ENCODE measurements around the gene OR6S1.
A peak's percentile ranks its signal among the peaks of the same experiment; 100 is the strongest.
"Not testable (repeated sequence)": the region's sequence is repeated elsewhere in the genome, so short reads cannot be mapped to it uniquely, and the experiment has no call there.

Gene OR6S1

DNA sequence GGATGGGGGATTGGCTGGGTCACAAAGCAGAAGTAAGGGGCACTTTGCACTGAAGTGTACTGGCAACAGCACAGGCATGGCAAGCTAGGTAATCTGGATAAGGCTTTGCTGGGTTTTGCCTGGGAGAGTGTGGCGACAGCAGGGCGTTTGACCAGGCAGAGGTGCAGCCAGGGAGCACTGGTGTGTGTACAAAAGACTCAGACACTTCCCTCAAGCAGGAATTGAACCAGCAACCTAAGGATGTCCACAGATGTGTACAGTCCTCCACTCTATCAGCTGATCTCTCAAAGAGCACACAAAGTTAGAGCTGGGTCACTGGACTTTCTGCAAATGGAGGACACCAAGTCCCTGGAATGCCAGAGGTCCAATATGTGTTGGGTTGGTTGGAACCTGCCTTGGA, 27.5 kb upstream of the OR6S1 start:
- no peak for DNase-seq

DNA sequence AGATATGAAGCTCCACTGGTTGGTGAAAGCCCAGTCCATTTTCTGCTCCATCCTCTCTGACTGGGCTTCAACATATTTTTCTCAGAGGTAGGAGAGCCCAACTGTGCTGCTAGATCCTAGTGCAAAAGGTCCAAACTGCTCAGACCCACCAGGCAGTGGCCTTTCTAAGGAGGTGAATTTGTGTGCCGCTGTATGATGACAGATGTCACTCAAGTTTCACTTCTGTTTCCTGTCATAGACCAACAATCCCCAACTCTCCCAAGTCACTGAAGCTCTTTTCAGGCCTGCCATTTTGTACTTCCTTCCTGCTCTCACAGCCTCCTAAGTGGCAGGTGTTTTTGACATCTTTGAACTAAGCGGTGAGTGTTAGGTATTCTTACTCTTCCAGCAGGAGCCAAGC, 26.5 kb upstream of the OR6S1 start:
- DNase-seq, result no peak

DNA sequence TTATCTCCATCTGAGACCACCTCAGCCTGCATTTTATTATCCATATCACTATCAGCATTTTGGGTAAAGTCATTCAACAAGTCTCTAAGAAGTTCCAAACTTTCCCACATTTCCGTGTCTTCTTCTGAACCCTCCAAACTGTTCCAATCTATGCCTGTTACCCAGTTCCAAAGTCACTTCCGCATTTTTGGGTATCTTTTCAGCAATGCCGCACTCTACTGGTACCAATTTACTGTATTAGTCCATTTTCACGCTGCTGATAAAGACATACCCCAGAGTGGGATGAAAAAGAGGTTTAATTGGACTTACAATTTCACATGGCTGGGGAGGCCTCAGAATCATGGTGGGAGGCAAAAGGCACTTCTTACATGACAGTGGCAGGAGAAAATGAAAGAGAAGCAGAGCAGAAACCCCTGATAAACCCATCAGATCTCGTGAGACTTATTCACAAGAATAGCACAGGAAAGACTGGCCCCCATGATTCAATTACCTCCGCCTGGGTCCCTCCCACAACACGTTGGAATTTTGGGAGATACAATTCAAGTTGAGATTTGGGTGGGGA, 25.0 kb upstream of the OR6S1 start:
- not testable (repeated sequence) for DNase-seq

DNA sequence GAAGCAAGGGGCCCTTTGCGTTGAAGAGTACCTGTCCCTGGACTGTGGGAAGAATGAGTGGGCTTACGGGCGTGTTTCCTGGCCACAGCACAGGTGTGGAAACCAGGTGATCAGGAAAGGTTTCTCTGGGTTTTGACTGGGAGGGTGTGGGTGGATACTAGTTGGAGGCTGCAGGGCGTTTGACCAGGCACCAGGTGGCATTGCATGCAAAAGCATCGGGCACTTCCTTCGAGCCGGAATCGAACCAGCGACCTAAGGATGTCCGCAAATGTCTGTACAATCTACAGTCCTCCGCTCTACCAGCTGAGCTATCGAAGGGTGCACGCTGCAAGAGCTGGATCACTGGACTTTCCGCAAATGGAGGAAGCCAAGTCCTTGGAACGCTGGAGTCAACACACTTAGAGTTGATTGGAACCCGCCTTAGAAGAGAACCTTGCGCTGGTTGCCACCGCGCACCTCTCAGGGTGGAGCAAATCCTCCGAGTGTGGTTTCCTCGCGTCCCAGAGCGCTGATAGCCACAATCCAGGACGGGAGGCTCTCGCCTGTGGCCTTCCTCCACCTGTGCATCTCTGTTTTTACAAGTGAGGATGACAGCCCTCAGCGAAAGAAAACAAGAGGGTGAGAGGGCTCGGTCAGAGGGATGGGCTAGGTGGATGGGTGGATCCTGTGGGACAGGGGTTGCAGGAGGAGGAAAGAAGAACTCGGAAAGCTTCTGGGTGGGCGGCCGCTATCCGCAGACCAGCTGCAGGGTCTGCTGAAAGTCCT, 21.7 kb upstream of the OR6S1 start:
- peak; percentile 67 for DNase-seq

DNA sequence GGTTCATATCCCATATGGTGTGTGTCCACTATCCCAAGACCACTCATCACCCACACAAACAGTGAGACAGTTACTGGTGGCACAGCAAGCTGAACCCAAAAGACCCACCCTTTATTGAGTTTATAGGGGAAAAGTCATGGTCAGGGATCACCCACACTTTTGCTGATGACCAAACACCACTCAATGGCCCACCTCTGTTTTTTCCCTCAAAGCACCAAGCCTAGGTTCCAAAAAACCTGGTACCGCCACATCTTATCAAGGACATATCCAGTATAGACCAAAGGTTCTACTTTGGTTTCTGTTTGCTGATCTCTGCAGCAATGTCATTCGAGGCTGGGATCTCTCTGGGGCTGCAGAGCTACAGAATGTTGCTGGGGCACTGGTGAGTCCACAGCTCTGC, 19.7 kb upstream of the OR6S1 start:
- DNase-seq, result no peak

DNA sequence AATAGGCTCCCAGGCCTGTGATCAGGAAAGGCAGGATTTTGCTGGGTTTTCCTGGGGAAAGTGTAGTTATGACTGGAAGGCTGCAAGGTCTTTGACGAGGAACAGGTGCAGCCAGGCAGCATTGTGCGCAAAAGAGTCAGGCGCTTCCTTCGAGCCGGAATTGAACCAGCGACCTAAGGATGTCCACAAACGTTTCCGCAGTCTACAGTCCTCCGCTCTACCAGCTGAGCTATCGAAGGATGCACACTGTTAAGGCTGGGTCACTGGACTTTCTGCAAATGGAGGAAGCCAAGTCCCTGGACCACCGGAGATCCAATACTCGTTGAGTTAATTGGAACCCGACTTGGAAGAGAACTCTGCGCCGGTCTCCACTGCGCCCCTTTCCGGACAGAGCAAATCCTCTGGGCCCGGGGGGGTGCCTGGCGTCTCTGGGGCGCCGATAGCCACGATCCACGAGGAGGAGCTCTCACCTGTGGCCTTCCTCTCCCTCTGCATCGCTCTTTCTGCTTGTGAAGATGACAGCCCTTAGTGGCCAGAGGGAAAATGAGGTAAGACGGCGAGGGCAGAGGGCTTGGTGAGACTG, 18.4 kb upstream of the OR6S1 start:
- no peak for DNase-seq

DNA sequence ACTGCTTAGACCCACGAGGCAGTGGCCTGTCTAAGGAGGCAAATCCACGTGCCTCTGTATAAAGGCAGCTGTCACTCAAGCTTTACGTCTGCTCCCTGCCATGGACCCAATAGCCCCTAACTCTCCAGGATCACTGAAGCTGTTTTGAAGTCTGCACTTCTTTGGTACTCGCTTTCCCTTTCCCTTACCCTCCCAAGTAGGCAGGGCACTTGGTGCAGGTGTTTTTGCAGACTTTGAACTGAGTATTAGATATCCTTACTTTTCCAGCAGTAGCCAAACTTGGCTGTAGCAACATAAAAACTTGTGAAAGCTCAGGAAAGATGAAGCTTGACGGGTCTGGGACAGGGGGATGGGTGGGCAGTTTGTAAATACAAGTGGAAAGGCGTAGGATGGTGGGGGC, 17.8 kb upstream of the OR6S1 start:
- DNase-seq, result no peak

DNA sequence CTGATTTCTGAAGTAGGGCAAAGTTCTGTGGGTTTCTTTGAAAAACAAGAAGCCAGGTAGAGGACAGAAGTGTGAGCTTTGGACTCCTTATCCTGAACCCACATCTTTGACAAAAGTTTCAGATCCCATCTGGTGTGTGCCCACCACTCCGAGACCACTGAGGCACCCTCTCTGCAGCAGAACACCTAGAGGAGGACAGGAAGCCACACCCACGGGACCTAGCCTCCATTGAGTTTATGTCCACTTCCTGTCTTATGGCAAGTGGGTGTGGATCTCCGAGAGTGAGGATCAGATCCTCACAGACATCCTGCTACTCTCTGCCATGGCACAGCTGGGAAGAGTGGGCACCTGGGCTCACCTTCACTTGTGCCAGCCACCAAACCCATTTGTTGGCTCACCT, 16.8 kb upstream of the OR6S1 start:
- DNase-seq, result no peak

DNA sequence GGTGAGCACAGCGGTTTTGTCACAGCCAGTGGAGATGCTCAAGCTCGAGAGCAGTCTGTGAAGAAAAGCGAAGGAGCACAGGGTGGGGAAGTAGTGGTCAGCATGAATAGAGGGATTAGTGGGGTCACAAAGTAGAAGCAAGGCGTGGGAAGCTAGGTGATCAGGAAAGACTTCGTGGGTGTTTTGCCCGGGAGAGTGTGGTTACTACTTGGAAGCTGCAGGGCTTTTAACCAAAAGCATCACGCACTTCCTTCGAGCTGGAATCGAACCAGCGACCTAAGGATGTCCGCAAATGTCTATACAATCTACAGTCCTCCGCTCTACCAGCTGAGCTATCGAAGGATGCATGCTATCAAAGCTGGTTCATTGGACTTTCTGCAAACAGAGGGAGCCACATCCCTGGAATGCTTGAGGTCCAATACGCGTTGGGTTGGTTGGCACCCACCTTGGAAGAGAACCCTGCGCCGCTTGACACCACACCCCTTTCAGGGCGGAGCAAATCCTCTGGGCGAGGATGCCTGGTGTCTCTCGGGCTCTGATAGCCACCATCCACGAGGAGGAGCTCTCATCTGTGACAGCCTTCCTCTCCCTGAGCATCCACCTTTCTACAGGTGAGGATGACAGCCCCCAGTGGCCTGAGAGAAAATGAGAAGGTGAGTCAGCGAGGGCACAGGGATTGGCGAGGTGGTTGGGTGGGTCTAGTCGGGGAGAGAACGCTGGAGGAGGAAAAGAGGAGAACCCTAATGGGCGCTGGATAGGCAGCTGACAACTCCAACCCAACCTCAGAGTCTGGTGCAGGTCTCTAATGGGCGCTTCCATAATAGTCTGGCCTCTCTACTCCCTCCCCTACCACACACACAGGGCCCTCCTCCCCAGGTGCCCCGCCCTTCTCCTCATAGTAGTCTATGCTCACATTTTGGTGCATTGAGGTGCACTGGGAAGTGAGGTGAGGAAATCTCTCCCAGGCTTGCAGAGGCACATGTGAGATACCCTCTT, 16.0 kb upstream of the OR6S1 start:
- DNase-seq, result no peak

DNA sequence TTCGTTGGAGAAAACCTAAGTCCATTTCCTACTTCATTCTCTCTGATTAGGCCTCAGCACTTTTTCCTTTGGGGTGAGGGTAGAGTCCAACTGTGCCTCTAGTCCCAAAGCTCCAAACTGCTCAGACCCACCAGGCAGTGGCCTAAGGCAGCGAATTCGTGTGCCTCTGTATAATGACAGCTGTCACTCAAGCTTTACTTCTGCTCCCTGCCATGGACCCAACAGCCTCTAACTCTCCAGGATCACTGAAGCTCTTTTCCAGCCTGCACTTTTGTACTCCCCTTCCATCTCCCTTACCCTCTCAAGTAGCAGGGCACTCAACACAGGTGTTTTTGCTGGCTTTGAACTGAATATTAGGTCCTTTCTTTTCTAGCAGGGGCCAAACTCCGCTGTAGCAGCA, 14.8 kb upstream of the OR6S1 start:
- no peak for DNase-seq

DNA sequence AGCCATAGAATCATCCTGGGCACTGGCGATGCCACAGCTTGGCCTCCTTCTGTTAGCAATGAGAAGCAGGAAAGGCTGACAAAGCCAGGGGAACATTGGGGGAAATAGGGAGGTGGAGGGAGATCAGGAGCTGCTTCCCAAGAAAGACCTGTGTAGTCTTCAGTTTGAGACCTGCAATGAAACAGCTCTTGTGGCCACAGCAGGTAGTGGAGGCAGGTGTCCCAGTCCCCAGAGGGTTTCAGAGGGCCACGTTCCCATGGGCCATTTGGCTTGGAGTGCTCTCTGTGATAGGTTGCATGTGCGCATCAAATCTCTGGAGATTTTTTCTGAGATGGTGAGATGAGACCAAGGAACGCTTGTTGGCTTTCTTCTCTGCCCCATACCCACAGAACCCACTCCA, 14.4 kb upstream of the OR6S1 start:
- DNase-seq, result no peak

DNA sequence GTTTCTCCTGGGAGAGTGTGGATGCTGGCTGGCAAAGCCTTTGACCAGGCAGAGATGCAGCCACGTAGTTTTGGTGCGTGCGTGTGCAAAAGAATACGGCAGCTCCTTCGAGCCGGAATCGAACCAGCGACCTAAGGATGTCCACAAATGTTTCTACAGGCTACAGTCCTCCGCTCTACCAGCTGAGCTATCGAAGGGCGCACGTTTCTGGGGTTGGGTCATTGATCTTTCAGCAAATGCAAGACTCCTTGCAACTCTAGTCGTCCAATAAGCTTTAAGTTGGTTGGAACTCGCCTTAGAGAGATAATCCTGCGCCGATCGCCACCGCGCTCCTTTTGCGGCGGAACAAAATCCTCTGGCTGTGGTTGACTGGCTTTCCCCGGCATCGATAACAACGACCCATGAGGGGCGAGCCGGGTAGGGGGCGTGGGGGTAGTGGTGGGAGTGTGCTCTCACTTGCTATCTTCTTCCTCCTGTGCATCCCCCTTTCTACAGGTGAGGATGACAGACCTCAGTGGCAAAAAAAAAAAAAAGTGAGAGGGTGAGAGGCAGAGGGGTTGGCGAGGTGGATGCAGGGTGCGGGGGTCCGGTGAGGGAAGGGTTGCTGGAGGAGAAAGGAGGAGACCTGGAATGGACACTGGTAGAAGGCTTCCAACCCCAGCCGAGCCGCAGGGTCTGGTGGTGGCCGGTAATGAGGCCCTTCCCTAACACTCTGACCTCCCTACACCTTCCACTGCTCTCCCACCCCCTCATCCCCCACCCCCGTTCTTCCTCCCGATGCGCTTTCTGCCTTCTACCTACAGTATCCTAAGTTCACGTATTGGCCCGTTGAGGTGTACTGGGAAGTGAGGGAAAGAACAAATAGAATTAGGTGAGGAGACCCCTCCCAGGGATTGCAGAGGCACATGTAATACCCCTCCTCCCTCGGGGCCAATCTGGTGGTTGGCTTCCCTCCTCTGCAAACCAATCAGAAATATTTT, 11.8 kb upstream of the OR6S1 start:
- DNase-seq, result peak; percentile 62

DNA sequence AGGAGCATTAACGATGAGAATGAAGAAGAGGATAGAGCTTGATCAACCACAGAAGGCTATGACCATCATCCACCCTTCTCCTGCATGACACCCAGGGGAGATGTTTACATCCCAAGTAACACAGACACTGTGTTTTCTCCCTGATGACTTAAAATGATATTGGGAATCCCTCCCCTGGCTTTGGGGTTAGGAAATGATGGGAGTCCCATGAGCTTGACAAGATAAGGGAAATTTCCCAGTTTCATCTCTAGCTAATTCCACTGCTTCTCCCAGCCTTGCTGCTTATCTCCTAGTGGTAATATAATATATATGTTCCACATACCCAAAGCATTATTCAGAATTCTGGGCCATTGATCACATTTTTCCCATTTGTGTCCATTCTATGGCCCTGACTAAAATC, 4.0 kb upstream of the OR6S1 start:
- no peak for DNase-seq

DNA sequence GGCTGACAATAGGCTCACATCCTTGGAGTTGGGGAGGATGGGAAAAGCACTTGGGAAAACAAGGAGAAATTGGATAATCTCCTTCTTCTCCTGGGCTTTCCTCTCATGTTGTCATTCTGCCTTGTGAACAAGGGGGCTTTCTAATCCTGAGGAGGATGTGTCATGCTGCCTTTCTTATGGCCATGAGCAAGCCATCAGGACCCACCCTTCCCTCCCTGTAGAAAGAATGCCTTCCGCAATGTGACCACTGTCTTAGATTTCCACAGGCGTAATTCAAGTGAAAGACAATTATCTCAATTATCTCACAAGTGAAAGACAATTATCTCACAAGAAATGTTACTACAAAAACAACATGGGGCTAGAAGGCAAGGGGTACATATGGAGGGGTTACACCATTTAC, 3.0 kb upstream of the OR6S1 start:
- no peak for DNase-seq

DNA sequence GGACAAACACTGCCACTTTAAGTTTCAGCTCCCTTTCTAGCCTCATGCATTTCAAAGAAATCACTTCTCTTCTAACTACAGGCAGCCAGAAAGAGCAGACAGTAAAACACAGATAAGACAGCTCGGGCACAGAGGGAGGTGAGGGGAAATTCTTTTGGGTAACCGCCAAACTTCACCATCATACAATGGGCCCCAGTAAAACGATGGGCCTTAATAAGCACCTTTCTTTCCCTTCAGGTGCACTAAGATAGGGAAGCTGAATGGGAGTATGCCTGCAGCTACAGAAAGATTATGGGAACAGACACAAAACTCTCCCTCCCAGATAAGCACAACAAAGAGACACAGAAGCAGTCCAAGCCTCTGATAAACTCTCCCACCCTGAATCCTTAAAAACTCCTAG, 1.3 kb upstream of the OR6S1 start:
- not testable (repeated sequence) for DNase-seq

DNA sequence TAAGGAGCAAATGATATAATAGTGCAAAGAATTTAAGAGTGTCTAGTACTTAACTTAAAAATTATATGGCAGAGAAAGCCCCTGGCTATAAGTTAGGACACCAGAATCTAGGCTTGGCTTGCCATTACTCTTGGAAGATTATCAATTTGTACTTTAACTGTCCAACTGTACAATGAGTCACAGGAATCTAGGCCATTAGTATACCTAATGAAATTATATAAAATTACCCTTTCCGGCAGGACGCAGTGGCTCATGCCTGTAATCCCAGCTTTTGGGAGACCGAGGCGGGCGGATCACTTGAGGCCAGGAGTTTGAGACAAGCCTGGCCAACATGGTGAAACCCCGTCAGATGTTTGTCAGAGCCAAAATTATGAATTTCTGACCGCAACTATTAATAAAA, 691 bp upstream of the OR6S1 start:
- no peak for DNase-seq

DNA sequence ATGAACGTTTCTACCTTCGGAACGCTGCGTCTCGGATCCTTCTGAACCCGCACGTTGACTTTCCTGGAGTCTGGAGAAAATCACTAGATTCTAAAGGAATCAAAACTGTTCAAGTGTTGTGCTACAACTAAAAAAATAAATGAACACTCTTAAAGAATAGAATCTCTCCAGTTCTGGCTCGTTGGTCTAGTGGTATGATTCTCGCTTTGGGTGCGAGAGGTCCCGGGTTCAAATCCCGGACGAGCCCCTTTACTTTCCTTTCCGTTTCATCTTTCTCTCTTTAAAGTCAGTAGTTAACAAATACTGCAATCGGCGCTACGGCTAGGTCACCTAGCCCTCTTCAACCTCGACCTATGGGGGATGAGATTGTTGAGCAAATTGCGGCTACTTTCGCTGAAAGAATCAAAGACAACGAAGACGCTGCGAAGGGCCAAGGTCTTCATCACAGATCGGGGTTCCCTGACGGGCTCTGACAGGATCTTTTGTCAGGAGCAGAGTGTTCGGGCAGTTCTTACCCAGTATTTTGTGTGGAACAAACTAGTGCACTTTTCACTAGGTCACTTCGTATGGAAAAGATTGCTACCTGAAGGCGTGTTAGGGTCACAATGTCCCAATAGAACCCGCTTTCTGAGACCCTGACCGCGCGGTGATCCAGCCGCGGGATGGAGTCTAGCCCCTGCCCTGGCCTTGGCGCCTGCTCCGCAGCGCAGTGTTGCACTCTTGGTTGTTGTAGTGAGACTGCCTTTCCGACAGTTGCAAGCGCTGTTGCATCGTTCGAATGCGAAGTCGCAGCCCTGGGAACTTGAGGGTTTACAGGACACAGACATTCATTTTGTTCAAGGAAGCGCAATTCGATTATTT, 8.4 kb downstream of the OR6S1 start:
- peak; percentile 87 for DNase-seq

DNA sequence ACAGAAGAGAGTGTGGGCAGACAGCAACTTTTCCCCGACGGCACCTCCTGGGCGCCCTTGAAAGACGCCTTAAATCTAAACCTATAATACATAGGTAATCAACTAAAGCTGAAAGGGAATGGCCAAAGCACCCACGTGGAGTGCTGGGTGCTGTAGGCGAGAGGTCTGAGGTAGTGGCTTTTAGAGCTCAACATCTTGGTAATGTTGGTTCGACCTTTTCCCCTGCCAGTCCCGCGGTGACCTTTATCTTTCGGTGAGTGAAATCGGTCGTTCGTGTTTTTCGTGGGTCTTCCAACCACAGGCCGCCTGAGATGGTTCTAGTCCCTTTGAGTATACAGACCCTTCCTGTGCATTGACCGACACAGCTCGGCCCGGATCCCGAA, 9.1 kb downstream of the OR6S1 start:
- no peak for DNase-seq

DNA sequence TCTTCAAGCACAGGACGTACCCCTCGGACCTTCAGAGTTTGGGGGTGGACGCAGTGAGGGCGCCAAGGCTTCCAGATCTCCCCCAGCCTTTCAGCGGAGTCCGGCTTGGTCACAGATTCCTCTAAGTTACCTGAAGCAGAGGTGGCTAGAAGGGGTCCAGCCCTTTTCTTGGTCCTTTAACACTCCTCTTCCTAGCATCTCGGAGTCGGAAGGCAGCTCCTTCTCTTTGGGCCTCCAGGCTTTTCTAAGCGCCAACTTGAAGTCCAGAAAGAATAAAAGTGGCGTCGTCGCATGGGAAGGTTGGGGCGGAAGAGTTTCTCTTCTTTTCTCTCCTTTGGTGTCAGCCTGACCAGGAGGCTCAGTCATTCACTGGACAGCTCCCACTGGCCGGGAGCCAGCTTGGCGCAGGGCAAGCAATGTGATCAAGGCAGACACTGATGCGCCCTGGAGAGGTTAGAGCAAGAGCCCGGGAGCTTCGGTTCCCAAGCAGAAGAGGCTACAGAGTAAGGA, 9.6 kb downstream of the OR6S1 start:
- peak; percentile 53 for DNase-seq

DNA sequence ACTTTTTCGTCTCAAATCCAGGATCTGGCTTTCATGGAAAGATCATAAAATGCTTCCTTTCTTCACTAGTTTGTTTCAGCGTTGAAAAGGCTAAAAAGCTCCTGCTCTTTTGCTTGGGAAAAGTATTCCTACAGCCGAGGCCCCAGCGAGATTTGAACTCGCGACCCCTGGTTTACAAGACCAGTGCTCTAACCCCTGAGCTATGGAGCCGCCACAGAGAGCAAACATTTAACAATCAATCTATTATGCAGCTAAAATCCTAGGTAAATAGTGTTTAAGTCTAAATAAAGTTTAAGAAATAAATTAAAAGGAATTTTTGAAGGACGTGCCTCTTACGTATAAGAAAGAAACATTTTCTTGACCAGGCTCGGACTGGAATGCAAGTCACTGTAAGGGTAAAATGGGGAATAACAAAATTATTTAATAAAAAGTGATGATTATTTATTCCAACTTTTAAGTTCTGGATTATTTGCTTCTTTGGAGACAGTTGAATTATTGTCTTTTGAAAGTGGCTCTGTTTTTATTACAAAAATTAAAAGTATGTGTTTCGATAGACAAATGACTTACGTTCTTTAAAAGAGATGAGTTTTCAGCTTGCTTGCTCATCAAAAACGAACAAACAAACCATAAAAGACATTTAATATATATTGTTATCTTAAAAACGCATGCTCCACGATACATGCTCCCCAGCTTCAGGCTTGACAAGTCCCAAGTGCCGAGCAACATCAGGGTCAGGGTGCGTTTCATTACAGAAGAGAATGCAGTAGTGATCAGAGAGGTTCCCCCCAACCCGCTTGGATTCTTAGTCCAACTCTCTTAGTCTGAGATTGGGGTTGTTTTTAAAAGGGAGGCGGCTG, 10.2 kb downstream of the OR6S1 start:
- peak; percentile 88 for DNase-seq

Data from eye (tissue), 1 donor.